GM18502 (cell line): ENCODE measurements around the gene CACNA1B.
"Not testable (repeated sequence)": the region's sequence is repeated elsewhere in the genome, so short reads cannot be mapped to it uniquely, and the experiment has no call there.

Experiments
- ATAC-seq: cut with Tn5 transposase; IDR thresholded peaks from one replicate; pipeline ENCODE4 v1.9.1; 2021; ENCODE audit warnings: mild to moderate bottlenecking; ENCODE audit not compliant: unreplicated experiment, poor library complexity

CACNA1B gene

GRCh38 chr9:137884547-137884946 lies 7.0 kb downstream of the CACNA1B start:
- ATAC-seq, result not testable (repeated sequence)

DNA sequence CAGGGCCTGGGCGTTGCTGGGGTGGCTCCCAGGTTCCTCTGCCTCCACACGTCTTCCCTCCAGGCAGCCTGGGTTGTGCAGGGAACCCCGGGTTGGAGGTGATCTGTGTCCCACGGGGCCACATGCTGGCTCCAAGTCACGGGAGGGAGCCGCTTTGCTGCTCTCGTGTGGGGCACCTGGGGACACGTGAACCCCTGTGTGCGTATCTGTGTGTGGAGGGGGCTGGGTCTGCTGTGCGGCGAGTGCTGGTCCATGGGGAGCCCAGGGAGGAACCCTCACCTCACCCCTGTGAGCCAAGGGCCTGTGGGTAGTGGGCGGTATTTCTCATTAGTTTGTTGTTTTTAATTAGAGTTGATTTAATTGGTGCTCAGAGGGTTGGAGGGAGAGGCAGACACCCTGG lies 7.5 kb downstream of the CACNA1B start:
- not testable (repeated sequence) for ATAC-seq

DNA sequence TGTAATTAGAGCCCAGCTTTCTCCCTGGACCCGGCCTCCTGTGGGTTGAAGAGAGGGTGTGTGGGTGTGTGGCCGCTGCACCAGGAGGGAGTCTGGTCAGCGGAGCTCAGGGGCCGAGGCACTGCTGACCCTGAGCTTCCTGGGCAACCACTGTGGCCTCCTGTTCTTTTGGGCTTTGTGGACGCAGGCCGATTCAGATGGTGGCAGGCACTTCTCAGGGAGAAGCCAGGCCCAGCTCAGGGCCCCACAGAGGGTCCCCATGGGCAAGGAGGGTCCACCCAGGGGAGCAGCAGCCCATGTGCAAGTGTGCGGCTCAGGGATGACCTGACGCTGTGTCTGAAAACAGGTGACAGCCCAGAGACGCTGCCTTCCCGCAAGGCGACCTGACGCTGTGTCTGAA lies 11.0 kb downstream of the CACNA1B start:
- not testable (repeated sequence) for ATAC-seq

DNA sequence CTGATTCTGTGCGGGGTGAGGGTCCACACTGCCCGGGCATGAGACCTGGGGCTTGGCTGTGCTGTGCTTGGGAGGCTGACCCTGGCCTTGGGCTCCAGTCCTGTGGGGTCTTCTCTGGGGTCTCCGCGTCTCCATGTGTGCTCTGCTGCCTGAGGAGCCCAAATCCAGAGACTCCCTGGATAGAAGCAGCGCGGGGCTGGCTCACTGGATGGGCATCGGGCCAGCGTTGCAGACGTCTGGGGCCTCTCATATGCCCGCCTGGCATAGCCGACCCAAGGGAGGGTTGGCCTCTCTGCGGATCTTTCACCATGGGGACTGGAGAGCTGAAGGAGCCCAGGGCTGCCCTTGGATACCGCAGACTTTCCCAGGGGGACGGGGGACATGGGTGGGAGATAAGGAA lies 12.4 kb downstream of the CACNA1B start:
- not testable (repeated sequence) for ATAC-seq

GRCh38 chr9:137890768-137891587 lies 13.4 kb downstream of the CACNA1B start:
- ATAC-seq, result not testable (repeated sequence)

GRCh38 chr9:137891588-137892423 lies 14.2 kb downstream of the CACNA1B start:
- no peak for ATAC-seq

GRCh38 chr9:137892424-137893191 lies 15.0 kb downstream of the CACNA1B start:
- ATAC-seq, result no peak

DNA sequence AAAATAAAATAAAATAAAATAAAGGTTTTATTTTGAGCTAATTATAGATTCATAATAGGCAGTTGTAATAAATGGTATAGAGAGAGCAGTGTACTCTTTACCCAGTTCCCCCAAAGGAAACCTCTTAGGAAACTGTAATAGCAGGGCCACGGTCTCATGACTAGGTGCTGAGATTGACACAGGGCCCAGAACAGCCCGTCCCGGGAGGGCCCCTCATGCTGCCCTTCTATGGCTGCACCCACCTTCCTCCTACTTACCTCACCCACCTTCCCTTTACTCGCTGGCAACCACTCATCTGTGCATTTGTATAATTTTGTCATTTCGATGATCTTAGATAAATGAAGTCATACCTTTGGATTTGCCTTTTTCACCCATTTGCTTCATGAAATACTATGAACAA lies 16.1 kb downstream of the CACNA1B start:
- no peak for ATAC-seq

GRCh38 chr9:137899551-137900360 lies 22.2 kb downstream of the CACNA1B start:
- ATAC-seq, result no peak

- no peak for ATAC-seq
These were observed 23.2 kb downstream of the CACNA1B start for GRCh38 chr9:137900584-137901310.

DNA sequence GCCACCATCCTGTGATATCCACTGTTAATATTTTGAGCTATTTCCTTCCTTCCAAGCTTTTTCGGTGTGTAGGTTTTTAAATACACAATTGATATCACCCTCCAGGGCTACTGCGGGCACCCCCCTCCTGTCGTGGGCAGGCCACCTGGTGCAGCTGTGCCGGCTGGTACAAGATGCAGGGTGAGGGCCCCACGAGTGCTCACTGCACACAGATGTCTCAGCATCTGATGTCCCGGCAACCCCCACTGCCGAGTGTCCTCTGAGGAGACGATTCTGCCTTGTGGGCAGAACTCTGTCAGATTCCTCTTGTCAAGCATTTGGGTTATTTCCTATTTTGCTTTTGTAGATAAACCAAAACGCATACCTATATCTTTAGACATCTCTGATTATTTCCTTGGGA lies 25.1 kb downstream of the CACNA1B start:
- no peak for ATAC-seq

- ATAC-seq, result no peak
These were observed 28.2 kb downstream of the CACNA1B start for GRCh38 chr9:137905740-137906139.

DNA sequence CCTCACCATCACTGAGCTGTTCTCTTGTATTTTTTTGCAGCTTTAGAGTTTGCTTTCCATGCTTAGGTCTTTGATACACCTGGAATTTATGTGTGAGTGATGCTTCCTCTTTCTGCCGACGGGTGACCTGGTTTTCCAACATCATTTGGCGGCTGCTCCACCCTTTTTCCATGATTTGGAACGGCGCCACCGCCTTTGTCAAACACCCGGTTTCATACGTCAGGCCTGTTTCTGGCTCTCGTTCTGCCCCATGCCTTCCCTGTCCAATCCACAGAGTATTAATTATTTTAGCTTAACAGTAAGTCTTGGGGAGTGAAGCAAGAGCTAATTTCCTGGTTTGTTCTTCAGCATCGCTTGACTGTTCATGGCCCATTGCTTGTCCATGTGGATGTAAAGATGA lies 30.2 kb downstream of the CACNA1B start:
- ATAC-seq, result no peak

- ATAC-seq, result no peak
These were observed 35.1 kb downstream of the CACNA1B start for GRCh38 chr9:137912671-137913070.

- ATAC-seq, result no peak
These were observed 35.5 kb downstream of the CACNA1B start for GRCh38 chr9:137913132-137913531.

DNA sequence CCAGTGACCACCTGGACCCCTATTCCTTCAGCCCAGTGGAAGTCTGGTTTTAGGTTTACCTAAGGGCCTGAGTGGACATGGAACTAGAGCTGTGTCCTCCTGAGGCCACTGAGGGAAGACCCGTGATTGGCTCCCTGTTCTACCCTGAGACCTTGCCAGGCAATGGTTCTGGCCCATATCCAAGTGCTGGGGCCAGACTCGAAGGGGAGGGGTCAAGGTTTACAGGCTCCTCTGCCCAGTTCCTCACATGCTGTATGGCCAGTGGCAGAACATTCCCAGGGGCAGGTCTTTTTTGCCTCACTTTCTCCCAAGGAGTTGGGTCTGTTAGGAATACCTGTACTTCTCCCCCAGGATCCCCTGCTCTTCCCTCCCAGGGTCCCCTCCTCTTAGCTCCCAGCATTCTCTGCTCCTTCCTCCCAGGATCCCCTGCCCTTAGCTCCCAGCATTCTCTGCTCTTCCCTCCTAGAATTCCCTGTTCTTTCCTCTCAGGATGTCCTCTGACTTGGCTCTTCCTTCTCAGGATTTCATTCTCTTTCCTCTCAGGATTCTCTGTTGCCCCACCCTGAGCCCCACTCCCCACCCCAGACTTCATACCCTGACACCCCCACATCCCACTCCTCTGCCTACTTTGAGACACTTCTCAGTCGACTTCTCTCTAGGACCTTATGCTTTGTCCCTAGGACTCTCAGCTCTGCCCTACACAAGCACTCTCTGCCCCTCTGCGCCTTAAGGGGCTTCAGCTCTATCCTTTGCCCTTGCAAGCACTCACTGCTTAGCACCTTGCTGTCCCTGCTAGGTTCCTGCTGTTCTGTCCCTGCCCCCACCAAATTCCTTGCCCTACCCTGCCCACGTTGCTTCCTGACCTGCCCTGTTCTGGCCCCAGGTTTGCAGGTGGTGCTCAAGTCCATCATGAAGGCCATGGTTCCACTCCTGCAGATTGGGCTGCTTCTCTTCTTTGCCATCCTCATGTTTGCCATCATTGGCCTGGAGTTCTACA lies 36.5 kb downstream of the CACNA1B start:
- no peak for ATAC-seq

DNA sequence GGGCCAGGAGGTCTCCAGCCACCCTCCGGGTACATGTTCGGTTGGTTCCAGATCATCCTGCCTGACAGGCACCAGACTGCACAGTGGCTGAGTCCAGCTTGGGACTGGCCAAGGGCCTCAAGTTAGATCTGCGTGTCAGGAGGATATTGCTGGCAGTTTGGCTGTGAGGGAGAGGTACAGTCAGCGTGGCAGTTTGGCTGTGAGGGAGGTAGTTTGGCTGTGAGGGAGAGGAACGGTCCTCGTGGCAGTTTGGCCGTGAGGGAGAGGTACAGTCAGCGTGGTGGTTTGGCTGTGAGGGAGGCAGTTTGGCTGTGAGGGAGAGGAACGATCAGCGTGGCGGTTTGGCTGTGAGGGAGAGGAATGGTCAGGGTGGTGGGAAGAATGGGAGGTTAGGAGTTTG lies 39.0 kb downstream of the CACNA1B start:
- no peak for ATAC-seq

DNA sequence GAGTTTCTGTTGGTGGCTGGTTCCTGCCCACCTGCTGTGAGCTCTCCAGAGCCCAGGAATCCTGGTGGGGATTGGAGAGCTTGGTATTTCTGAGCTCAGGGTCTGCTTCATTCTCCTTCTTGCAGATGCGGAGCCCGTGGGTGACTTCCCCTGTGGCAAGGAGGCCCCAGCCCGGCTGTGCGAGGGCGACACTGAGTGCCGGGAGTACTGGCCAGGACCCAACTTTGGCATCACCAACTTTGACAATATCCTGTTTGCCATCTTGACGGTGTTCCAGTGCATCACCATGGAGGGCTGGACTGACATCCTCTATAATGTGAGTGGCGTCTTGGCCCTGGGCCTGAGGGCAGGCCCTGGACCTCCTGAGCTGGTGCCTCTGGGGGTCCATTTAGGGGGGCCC lies 39.5 kb downstream of the CACNA1B start:
- ATAC-seq, result no peak
